Measurements from ENCODE around the gene LRRC59. TPM values are rescaled to one million over a fixed set of nuclear protein-coding genes. Genes with fewer than 3 reads are reported as not detected.
A peak's percentile ranks its signal among the peaks of the same experiment; 100 is the strongest.

The LRRC59 gene
- total and polyA plus RNA-seq, 2 of the 13 experiments (the other 11 are each of a cell fraction or from before 2014, with no cell fraction given), result 87.3 to 222 TPM

DNA sequence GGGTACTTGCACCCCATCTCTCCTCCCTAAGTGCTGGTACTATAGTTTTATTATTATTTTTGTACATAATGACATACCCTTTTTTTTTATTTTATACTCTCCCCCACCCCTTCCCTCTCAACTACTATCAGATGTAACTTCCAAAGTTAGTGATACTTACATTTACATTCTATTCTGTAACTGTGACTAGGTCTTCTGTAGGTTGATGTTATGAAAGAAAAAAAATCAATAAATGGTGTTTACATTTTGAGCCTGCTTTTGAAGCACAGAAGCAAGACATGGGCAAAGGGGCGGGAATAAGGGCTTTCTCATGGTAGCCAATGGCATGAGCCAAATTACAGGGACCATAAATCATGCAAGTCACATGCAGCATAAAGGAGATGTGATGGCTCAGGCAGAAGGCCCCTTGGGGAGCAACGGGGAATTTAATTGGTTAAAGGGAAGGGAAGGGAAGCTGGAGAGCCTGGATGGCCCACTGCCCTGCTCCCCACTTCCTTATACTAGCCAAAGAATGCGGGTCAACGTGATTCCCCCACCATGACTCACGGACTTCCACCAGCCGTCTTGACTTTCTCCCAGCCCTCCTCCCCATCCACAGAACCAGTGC, 26.3 kb upstream of the LRRC59 start (continued):
- TF ChIP-seq, protein P1, sequence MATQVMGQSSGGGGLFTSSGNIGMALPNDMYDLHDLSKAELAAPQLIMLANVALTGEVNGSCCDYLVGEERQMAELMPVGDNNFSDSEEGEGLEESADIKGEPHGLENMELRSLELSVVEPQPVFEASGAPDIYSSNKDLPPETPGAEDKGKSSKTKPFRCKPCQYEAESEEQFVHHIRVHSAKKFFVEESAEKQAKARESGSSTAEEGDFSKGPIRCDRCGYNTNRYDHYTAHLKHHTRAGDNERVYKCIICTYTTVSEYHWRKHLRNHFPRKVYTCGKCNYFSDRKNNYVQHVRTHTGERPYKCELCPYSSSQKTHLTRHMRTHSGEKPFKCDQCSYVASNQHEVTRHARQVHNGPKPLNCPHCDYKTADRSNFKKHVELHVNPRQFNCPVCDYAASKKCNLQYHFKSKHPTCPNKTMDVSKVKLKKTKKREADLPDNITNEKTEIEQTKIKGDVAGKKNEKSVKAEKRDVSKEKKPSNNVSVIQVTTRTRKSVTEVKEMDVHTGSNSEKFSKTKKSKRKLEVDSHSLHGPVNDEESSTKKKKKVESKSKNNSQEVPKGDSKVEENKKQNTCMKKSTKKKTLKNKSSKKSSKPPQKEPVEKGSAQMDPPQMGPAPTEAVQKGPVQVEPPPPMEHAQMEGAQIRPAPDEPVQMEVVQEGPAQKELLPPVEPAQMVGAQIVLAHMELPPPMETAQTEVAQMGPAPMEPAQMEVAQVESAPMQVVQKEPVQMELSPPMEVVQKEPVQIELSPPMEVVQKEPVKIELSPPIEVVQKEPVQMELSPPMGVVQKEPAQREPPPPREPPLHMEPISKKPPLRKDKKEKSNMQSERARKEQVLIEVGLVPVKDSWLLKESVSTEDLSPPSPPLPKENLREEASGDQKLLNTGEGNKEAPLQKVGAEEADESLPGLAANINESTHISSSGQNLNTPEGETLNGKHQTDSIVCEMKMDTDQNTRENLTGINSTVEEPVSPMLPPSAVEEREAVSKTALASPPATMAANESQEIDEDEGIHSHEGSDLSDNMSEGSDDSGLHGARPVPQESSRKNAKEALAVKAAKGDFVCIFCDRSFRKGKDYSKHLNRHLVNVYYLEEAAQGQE (IDR thresholded peaks at IDR 0.05; ENCODE audit: borderline replicate concordance in 1 of 2, low read depth in 1 of 2, low read length in 2 of 2), result no peak; a peak in 1 of 4 replicates
- no peak for TF ChIP-seq SRY (CRISPR knock-in tag; IDR thresholded peaks at IDR 0.05)
- TF ChIP-seq, protein P2, sequence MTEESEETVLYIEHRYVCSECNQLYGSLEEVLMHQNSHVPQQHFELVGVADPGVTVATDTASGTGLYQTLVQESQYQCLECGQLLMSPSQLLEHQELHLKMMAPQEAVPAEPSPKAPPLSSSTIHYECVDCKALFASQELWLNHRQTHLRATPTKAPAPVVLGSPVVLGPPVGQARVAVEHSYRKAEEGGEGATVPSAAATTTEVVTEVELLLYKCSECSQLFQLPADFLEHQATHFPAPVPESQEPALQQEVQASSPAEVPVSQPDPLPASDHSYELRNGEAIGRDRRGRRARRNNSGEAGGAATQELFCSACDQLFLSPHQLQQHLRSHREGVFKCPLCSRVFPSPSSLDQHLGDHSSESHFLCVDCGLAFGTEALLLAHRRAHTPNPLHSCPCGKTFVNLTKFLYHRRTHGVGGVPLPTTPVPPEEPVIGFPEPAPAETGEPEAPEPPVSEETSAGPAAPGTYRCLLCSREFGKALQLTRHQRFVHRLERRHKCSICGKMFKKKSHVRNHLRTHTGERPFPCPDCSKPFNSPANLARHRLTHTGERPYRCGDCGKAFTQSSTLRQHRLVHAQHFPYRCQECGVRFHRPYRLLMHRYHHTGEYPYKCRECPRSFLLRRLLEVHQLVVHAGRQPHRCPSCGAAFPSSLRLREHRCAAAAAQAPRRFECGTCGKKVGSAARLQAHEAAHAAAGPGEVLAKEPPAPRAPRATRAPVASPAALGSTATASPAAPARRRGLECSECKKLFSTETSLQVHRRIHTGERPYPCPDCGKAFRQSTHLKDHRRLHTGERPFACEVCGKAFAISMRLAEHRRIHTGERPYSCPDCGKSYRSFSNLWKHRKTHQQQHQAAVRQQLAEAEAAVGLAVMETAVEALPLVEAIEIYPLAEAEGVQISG (CRISPR knock-in tag; IDR thresholded peaks at IDR 0.05), result peak; percentile 78
- TF ChIP-seq ARNT (IDR thresholded peaks at IDR 0.05), result no peak
- TF ChIP-seq FOXA3 (CRISPR knock-in tag; IDR thresholded peaks at IDR 0.05), result peak; percentile 99
- peak; percentile 94 for TF ChIP-seq ZNF792 (CRISPR knock-in tag; IDR thresholded peaks at IDR 0.05)
- TF ChIP-seq ZNF546 (CRISPR knock-in tag; conservative IDR thresholded peaks at IDR 0.05), result no peak
- TF ChIP-seq ZNF782 (CRISPR knock-in tag; IDR thresholded peaks at IDR 0.05; ENCODE audit: borderline replicate concordance), result no peak
- TF ChIP-seq SALL2 (CRISPR knock-in tag; IDR thresholded peaks at IDR 0.05), result no peak
- no peak for TF ChIP-seq MAFG (CRISPR knock-in tag; IDR thresholded peaks at IDR 0.05)
- TF ChIP-seq, protein P3, sequence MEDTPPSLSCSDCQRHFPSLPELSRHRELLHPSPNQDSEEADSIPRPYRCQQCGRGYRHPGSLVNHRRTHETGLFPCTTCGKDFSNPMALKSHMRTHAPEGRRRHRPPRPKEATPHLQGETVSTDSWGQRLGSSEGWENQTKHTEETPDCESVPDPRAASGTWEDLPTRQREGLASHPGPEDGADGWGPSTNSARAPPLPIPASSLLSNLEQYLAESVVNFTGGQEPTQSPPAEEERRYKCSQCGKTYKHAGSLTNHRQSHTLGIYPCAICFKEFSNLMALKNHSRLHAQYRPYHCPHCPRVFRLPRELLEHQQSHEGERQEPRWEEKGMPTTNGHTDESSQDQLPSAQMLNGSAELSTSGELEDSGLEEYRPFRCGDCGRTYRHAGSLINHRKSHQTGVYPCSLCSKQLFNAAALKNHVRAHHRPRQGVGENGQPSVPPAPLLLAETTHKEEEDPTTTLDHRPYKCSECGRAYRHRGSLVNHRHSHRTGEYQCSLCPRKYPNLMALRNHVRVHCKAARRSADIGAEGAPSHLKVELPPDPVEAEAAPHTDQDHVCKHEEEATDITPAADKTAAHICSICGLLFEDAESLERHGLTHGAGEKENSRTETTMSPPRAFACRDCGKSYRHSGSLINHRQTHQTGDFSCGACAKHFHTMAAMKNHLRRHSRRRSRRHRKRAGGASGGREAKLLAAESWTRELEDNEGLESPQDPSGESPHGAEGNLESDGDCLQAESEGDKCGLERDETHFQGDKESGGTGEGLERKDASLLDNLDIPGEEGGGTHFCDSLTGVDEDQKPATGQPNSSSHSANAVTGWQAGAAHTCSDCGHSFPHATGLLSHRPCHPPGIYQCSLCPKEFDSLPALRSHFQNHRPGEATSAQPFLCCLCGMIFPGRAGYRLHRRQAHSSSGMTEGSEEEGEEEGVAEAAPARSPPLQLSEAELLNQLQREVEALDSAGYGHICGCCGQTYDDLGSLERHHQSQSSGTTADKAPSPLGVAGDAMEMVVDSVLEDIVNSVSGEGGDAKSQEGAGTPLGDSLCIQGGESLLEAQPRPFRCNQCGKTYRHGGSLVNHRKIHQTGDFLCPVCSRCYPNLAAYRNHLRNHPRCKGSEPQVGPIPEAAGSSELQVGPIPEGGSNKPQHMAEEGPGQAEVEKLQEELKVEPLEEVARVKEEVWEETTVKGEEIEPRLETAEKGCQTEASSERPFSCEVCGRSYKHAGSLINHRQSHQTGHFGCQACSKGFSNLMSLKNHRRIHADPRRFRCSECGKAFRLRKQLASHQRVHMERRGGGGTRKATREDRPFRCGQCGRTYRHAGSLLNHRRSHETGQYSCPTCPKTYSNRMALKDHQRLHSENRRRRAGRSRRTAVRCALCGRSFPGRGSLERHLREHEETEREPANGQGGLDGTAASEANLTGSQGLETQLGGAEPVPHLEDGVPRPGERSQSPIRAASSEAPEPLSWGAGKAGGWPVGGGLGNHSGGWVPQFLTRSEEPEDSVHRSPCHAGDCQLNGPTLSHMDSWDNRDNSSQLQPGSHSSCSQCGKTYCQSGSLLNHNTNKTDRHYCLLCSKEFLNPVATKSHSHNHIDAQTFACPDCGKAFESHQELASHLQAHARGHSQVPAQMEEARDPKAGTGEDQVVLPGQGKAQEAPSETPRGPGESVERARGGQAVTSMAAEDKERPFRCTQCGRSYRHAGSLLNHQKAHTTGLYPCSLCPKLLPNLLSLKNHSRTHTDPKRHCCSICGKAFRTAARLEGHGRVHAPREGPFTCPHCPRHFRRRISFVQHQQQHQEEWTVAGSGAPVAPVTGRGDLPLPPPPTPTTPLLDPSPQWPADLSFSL (CRISPR knock-in tag; IDR thresholded peaks at IDR 0.05), result no peak
- no peak for TF ChIP-seq CREB1 (IDR thresholded peaks at IDR 0.05)
- TF ChIP-seq CREB1 (CRISPR knock-in tag; IDR thresholded peaks at IDR 0.05), result peak; percentile 77
- TF ChIP-seq, protein P4, sequence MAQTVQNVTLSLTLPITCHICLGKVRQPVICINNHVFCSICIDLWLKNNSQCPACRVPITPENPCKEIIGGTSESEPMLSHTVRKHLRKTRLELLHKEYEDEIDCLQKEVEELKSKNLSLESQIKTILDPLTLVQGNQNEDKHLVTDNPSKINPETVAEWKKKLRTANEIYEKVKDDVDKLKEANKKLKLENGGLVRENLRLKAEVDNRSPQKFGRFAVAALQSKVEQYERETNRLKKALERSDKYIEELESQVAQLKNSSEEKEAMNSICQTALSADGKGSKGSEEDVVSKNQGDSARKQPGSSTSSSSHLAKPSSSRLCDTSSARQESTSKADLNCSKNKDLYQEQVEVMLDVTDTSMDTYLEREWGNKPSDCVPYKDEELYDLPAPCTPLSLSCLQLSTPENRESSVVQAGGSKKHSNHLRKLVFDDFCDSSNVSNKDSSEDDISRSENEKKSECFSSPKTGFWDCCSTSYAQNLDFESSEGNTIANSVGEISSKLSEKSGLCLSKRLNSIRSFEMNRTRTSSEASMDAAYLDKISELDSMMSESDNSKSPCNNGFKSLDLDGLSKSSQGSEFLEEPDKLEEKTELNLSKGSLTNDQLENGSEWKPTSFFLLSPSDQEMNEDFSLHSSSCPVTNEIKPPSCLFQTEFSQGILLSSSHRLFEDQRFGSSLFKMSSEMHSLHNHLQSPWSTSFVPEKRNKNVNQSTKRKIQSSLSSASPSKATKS (CRISPR knock-in tag; IDR thresholded peaks at IDR 0.05), result no peak
- no peak for TF ChIP-seq ZNF83 (CRISPR knock-in tag; IDR thresholded peaks at IDR 0.05; ENCODE audit: borderline replicate concordance)

Data from HepG2 (cell line).